ENCODE data around the gene SRRM2. TPM values are rescaled to one million over a fixed set of nuclear protein-coding genes. Genes with fewer than 3 reads are reported as not detected.

The SRRM2 gene
- total RNA-seq, result 100 to 1,000 TPM; 537 to 551 (median 548) TPM

DNA sequence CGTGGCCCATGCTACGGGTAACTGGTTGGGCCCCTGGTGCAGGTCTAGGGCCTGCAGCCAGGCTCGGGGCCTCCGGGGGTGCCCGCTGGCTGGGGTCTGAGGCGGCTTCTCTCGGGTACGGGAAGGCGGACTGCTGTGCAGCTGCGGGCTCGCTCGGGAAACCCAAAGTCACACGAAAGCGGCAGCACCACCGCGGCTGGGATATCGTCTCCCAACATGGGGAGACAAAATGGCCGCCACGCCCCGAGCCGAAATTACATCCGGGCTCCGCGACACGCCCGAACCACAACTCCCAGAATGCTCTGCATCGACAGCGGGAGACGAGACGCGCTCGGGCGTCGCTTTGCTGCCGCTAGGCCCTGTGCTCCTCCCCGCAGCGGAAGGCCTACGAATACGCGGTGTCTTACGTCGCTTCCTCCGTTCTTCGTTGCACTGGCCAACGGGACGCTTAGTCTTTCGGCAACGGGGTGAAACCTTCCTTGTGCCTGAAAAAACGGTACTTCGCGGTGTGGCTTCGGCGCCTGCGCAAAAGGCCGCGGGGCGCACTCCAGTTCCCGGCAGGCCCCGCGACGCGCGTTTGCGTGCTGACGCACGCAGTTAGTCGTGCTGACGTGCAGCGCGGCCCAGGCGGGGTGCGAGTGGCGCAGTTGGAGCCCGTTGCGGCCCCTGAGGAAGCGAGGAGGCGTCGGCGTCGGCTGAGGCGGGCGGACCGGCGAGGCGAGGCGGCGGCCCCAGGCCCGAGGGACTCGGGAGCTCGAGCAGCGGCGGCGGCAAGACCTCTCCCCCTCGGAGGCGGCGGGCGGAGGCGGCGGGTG is at the start of gene SRRM2:
TSS of gene SRRM2 (plus strand) at position 604 of the 815 bp plus-strand sequence. CDS start 3,727 bp downstream, outside the sequence.
- H3K27me3 Mint-ChIP-seq (ENCODE audit: low read depth), result no peaks in the 10 kb centered on the region
- peaks cover 6% of the 10 kb centered on the region for H3K9me3 Mint-ChIP-seq
- peak; percentile 90 to 91 for ATAC-seq
- peaks cover 37% of the 10 kb centered on the region for H3K36me3 Mint-ChIP-seq (ENCODE audit: insufficient read depth)
- peak within 1 kb of the TSS; percentile 95 for H3K4me3 Mint-ChIP-seq
- peaks cover 46% of the 10 kb centered on the region for H3K4me1 Mint-ChIP-seq (ENCODE audit: low read depth)
- peak; percentile 91 for DNase-seq

DNA sequence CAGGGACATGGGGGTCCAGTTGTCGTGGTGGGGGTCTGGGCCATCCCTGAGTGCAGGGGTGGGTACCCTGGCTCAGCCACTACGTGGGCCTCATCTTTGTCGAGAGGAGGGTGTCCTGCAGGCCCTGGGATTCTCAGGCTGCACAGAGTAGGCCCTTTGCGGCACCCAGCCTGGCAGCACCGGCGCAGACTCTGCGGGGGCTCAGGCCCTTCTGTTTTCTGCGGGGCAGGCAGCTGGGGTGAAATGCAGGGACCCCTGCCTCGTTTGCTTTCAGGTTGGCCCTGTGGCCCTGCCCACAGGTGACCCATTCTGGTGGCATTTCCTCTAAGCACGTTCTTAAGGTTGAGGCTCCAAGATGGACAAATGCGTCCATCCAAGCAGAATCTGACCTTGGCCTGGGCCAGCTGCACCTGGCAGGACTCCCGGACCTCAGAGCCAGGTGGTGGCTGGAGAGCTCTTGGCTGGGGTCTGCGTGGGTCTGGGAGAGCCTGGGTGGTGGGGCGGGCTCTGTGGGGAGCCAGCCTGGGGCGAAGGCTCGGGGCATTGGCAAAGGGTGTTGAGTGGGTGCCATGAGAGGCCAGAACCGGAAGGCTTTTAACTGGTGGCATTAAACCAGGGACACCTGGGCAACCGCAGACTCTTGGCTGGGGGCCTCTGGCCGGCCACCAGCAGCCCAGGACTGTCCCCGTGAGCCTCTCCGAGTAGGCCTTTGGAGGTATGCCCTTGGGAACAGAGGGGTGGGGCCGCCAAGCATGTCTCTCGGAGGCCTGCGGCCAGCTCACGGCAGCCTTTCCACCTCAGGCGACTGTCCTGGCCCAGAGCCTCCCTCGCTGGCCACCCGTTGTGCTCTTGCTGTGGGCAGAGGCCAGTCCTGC is 49.3 kb upstream of the SRRM2 start:
- no peaks in the 10 kb centered on the region for H3K4me1 Mint-ChIP-seq (ENCODE audit: low read depth)
- DNase-seq, result no peak
- H3K9me3 Mint-ChIP-seq, result no peaks in the 10 kb centered on the region
- no peak for ATAC-seq
- no peaks in the 10 kb centered on the region for H3K27me3 Mint-ChIP-seq (ENCODE audit: low read depth)
- H3K36me3 Mint-ChIP-seq (ENCODE audit: insufficient read depth), result peaks cover 13% of the 10 kb centered on the region
- H3K4me3 Mint-ChIP-seq, result no peak overlapping the region

DNA sequence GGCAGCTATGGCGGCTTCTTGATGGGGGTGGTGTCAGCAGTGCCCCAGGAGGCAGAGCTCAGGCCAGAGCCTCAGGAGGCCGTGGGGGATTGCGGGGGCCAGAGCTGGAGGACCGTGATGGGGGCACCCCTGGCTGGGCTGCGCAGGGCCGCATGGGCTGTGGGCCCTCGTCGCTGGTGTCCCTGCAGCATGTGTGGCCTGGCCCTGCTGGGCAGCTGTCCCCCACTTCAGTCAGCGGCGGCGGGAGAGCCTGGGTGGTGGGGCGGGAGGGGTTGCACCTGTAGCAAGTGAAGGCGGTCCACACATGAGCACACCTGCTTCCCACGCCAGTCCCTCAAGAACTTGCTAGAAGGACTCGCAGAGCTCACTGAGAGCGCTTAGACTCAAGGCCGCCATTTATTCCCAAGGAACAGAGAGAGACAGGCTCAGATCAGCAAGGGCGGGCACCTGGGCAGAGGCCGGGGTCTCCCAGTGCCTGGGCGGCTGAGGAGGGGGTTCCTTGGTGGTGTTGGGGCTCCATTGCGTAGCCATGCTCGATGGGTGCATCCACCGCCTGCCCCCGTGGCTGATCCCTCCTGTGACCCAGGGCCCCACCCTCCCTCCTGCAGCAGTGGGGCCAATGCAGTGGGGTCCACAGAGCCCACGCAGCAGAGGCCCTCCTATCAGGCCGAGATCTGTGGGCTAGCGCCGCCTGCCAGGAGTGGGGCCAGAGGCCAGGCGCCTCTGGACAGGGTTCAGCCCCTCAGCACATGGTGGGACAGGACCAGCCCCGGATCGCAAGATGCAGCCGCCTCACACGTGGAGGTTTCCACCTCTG is 48.1 kb upstream of the SRRM2 start:
- DNase-seq, result no peak
- H3K36me3 Mint-ChIP-seq (ENCODE audit: insufficient read depth), result peaks cover 14% of the 10 kb centered on the region
- no peak for ATAC-seq
- no peak overlapping the region for H3K4me3 Mint-ChIP-seq
- H3K9me3 Mint-ChIP-seq, result no peaks in the 10 kb centered on the region
- no peaks in the 10 kb centered on the region for H3K4me1 Mint-ChIP-seq (ENCODE audit: low read depth)
- no peaks in the 10 kb centered on the region for H3K27me3 Mint-ChIP-seq (ENCODE audit: low read depth)

DNA sequence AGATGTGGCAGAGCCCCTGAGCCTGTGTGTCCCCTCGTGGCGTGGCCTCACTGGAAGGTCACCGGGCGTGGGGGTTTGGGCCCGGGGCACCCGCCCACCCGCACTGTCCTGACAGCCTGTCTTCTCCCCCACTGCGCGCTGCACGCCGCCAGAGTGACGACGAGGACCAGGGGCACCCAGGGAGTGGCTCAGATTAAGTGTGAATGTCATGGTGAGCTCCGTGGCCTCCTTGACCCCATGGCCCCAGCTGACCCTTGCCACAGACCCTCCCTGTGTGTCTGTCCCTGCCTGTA is 47.5 kb upstream of the SRRM2 start:
- Mint-ChIP-seq H3K36me3 (ENCODE audit: insufficient read depth) (peaks cover 13% of the 10 kb centered on the region), H3K4me3 (no peak overlapping the region), H3K9me3 (no peaks in the 10 kb centered on the region), H3K27me3 (ENCODE audit: low read depth) (no peaks in the 10 kb centered on the region), H3K4me1 (ENCODE audit: low read depth) (no peaks in the 10 kb centered on the region)
- DNase-seq, result no peak
- no peak for ATAC-seq

DNA sequence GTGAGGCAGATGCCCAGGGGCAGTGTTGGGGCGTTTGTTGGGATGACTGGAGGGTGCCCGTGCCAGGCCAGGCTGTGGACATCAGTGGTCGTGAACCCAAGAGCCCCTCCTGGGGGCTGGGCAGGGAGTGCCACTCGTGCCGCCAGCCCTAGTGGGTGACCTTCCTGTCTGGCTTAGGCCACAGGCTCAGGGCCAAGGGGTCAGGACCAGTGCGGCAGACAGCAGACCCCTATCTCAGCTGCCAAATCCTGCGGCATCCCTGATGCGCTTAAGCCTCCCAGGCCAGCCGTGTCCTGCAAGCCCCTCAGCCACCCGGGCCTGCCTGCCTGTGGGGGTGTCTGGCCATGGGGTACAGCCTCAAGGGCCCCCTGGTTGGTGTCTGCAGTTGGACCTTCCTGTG is 47.1 kb upstream of the SRRM2 start:
- Mint-ChIP-seq H3K4me1 (ENCODE audit: low read depth) (no peaks in the 10 kb centered on the region), H3K9me3 (no peaks in the 10 kb centered on the region), H3K27me3 (ENCODE audit: low read depth) (no peaks in the 10 kb centered on the region), H3K36me3 (ENCODE audit: insufficient read depth) (peaks cover 11% of the 10 kb centered on the region), H3K4me3 (no peak overlapping the region)
- no peak for DNase-seq
- no peak for ATAC-seq

DNA sequence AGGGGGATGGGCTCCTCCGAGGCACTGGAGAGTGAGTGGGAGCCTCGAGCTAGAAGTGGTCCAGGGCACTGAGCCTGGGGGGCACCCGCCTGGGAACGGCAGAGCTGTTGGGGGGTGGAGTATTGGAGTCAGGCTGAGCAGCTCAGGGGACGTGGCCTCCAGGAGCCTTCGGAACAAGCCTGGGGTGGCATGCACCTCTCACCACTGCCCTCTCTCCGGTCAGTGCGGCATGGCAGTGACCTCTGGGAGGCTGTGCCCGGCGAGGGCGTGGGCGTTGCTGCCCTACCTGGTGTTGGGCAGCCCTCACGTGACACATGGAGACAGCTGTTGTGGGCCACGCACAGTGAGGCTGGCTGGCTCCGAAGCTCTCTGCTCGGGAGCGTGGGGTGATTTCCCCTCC is 46.4 kb upstream of the SRRM2 start:
- H3K27me3 Mint-ChIP-seq (ENCODE audit: low read depth), result no peaks in the 10 kb centered on the region
- ATAC-seq (no peak), DNase-seq (no peak)
- no peaks in the 10 kb centered on the region for H3K4me1 Mint-ChIP-seq (ENCODE audit: low read depth)
- H3K4me3 Mint-ChIP-seq, result no peak overlapping the region
- H3K9me3 Mint-ChIP-seq, result no peaks in the 10 kb centered on the region
- peaks cover 9% of the 10 kb centered on the region for H3K36me3 Mint-ChIP-seq (ENCODE audit: insufficient read depth)

DNA sequence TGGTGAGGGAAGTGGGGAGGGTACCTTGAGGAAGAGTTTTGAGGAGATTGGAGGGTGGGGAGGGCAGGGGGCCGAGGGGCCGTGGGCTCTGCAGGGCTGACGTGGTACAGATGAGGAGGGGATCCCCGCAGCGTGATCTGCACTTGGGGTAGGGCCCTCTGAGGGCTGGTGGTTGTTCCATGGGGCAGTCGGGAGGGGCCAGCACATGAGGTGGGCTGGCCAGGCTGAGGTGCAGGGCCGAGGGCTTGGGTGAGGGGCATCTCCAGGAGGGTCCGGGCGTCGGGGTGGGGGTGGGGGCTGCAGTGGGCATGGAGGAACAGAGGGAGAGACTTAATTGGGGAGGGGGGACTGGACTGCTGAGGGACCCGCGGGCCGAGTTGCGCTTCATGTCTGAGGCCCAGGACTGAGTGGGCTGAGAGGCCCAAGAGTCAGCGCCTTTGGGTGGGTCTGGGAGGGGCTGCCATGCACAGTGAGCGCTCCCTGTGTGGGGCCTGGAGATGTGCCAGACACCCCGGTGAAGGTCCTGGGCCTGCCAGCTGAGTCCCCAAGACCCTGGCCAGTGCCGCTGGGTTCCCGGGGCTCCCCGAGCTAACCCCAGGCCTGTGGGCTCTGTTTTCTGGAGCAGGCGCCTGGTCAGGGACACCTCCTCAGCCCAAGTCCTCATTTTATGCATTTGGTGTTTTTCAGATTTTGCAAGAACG is 45.7 kb upstream of the SRRM2 start:
- Mint-ChIP-seq H3K4me1 (ENCODE audit: low read depth) (no peaks in the 10 kb centered on the region), H3K36me3 (ENCODE audit: insufficient read depth) (peaks cover 9% of the 10 kb centered on the region), H3K27me3 (ENCODE audit: low read depth) (no peaks in the 10 kb centered on the region), H3K4me3 (no peak overlapping the region), H3K9me3 (no peaks in the 10 kb centered on the region)
- DNase-seq, result no peak
- ATAC-seq, result no peak

DNA sequence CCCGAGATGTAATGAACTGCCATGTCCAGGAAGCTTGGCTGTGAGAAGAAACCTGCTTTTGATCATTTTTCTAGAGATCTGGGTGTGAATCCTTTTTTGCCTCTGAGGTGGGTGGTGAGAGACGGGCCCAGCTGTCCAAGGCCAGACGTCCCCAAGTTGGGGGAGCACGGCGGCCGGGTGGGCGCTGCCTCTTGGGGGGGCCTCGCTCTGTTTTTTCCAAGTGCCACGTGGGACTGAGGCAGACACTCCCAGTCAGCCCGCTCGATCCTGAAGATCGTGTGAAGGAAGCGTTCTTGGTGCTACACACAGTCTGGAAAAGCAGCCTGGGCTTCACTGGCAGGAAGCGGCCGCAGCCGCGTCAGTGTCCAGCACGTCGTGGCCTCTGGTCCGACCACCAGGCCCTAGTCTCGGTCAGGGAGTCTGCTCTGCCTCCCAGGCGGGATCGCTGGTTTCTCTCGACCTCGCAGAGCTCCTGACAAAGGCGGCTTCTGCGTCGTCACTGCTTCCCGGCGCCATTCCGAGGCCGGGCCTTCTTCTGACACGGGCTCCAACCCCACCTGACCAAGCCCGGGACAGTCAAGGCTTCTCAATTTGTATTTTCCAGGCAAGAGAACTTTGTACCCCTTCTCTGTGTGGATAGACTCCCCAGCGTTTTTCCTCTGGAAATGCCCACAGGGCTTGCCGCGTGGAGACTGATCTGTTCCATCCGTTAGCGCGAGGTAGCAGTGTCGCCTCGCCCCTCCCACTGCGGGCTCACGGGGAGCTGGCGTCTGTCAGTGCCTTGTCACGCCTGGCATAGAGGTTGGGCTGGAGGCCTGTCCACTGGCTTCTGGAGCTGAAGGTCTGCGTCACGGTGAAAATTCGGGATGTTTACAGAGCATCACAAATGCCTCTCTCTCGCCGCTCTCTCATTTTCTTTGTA is 44.8 kb upstream of the SRRM2 start:
- no peaks in the 10 kb centered on the region for H3K4me1 Mint-ChIP-seq (ENCODE audit: low read depth)
- DNase-seq (no peak), ATAC-seq (no peak)
- peaks cover 2% of the 10 kb centered on the region for H3K36me3 Mint-ChIP-seq (ENCODE audit: insufficient read depth)
- H3K9me3 Mint-ChIP-seq, result no peaks in the 10 kb centered on the region
- H3K4me3 Mint-ChIP-seq, result no peak overlapping the region
- no peaks in the 10 kb centered on the region for H3K27me3 Mint-ChIP-seq (ENCODE audit: low read depth)

DNA sequence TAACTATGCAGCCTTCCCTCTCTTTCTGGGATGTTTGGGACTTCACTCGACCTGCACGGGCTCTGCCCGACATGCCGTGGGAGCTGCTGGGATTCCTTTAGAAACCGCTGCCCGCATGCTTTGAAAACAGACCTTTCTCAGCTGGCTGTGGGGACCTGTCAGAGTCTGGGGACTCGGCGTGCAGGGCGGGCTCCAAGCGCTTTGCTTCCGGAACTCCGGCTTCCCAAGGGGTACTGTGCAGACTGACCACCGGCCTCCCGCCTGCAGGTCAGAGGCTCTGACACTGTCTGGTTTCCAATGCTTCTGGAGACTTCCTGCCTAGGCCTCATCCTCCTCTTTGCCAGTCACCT is 44.2 kb upstream of the SRRM2 start:
- no peak for ATAC-seq
- no peaks in the 10 kb centered on the region for H3K4me1 Mint-ChIP-seq (ENCODE audit: low read depth)
- H3K4me3 Mint-ChIP-seq, result no peak overlapping the region
- peaks cover 2% of the 10 kb centered on the region for H3K36me3 Mint-ChIP-seq (ENCODE audit: insufficient read depth)
- no peaks in the 10 kb centered on the region for H3K9me3 Mint-ChIP-seq
- no peak for DNase-seq
- H3K27me3 Mint-ChIP-seq (ENCODE audit: low read depth), result no peaks in the 10 kb centered on the region

DNA sequence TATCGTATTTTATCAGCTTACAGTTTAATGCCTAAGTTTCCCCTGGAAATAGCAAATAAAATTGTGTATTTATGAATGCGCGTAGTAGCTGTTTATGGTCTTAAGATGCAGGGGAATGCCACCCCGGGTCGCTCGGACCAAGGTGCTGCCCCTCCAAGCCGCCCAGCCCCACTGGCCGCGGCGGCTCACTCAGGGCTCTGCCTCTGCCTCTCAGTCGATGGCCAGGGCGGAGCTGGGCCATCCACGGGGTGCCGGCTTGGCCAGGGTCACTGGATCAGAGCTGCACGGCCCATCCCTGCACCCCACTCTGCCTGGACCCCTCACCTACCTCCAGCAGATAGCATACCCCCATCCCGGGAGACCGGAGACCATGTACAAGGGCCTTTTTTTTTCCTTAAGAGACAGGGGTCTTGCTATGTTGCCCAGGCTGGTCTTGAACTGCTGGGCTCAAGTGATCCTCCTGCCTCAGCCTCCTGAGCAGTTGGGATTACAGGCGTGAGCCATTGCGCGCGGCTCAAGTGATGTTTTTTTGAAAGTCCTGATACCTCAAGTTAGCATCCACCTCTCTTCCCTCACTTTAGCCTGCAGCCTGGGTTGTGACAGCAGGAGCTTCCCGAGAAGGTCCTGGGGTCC is 43.4 kb upstream of the SRRM2 start:
- H3K27me3 Mint-ChIP-seq (ENCODE audit: low read depth), result no peaks in the 10 kb centered on the region
- DNase-seq (no peak), ATAC-seq (no peak)
- no peak overlapping the region for H3K4me3 Mint-ChIP-seq
- no peaks in the 10 kb centered on the region for H3K9me3 Mint-ChIP-seq
- H3K4me1 Mint-ChIP-seq (ENCODE audit: low read depth), result no peaks in the 10 kb centered on the region
- peaks cover 2% of the 10 kb centered on the region for H3K36me3 Mint-ChIP-seq (ENCODE audit: insufficient read depth)

DNA sequence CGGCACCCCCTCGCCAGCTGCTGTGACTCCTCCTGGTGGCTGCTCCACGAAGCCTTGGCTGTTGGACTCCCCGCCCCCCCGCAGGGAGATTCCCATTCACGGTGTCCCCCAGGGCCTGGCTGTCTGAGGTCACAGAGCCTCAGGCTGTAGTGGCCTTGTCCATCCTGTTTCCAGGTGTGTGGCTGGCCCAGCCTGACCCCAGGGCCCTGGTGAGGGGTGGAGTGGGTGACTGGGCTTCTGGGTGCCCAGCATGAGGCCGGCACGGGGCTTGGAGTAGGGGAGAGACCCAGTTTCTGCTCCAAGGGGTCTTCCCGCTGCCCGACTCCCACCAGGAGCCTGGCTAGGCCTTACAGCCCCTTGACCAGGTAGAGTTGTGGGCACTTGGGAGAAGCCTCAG is 42.9 kb upstream of the SRRM2 start:
- no peaks in the 10 kb centered on the region for H3K4me1 Mint-ChIP-seq (ENCODE audit: low read depth)
- no peaks in the 10 kb centered on the region for H3K9me3 Mint-ChIP-seq
- H3K27me3 Mint-ChIP-seq (ENCODE audit: low read depth), result no peaks in the 10 kb centered on the region
- ATAC-seq (no peak), DNase-seq (no peak)
- peaks cover 2% of the 10 kb centered on the region for H3K36me3 Mint-ChIP-seq (ENCODE audit: insufficient read depth)
- no peak overlapping the region for H3K4me3 Mint-ChIP-seq

DNA sequence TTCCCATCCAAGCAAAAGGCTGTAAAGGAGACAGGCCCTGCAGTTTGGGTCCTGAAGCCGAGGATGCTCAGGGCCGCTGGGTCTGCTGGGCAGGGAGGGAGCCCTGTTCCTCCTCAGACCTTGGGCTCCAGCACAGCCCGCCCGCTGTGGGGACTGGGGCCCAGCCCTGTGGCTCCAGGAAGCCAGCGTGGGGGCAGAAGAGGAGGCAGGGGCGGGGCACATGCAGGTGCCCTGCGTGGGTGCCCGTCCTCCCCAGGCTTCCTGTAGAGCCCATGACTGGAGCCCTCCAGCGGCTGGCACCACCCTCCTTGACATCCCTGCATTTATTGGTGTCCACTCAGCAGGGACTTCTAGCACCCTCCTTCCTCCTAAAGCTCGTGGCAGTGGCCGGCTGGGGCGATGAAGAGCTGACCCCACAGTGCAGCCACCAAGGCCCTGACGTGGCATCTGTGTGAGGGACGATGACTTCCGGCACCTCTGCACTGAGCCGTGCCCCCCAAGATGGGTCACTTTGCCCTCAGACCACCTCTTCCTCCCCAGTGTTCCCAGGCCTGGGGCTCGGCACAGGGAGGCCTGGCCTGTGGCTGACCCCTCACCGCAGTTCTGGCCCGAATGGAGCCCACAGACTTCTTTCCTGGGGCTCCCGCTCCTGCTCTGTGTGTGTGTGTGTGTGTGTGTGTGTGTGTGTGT is 42.3 kb upstream of the SRRM2 start:
- Mint-ChIP-seq H3K4me3 (no peak overlapping the region), H3K36me3 (ENCODE audit: insufficient read depth) (peaks cover 2% of the 10 kb centered on the region)

More for the DNA sequence above, 42.3 kb upstream of the SRRM2 start:
- Mint-ChIP-seq H3K27me3 (ENCODE audit: low read depth) (no peaks in the 10 kb centered on the region), H3K9me3 (no peaks in the 10 kb centered on the region), H3K4me1 (ENCODE audit: low read depth) (peaks cover 4% of the 10 kb centered on the region)
- ATAC-seq, result no peak
- DNase-seq, result no peak
